HG02885 (cell line): ENCODE measurements around the gene EYA4.

Experiments used
- ATAC-seq: cut with Tn5 transposase; IDR thresholded peaks from one replicate; pipeline ENCODE4 v1.9.1; 2021; ENCODE audit warnings: mild to moderate bottlenecking; ENCODE audit not compliant: unreplicated experiment, poor library complexity

The EYA4 gene

DNA sequence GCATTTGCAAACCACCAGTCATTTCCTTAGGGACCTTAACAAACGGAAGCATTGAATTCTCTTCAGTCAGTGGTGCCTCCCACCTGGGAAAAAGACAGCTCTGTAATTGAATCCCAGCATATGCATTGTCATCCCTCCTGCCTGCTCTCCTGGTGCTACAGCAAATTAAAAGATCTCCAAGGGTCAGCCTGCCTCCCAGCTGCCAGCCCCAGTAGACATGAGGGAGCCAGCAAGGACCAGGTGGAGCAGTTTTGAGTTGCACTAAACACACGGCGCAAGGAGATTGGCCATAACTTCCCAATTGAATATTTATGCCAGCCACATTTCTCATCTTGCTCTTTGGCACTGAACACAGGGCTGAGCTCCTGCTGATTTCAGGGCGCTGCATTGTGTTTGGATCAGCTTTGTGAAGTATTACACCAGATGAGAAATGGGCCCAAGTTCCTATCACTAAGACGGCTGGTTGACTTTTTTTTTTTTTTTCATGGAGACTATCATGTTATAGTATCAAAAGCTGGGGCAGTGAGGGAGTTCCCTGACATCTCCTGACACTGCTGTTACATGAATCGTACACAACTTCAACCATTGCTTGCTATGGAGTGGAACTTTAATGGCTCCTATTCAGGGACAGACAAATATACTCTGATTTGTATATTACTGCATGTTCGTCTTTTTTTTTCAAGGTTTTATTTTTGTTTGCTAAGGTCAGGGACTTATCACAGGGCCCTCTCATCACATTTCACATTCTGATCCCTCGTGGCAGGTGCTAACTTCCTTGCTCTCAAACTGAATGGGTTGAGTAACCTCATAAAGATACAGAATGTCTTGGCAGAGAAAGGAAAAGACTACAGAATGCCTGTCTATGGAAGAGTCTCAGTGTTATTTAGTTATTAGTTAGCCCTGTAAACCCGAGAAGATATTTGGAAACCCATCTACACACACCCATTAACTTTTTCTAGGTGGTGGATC is 191.1 kb downstream of the EYA4 start:
- ATAC-seq = no peak

DNA sequence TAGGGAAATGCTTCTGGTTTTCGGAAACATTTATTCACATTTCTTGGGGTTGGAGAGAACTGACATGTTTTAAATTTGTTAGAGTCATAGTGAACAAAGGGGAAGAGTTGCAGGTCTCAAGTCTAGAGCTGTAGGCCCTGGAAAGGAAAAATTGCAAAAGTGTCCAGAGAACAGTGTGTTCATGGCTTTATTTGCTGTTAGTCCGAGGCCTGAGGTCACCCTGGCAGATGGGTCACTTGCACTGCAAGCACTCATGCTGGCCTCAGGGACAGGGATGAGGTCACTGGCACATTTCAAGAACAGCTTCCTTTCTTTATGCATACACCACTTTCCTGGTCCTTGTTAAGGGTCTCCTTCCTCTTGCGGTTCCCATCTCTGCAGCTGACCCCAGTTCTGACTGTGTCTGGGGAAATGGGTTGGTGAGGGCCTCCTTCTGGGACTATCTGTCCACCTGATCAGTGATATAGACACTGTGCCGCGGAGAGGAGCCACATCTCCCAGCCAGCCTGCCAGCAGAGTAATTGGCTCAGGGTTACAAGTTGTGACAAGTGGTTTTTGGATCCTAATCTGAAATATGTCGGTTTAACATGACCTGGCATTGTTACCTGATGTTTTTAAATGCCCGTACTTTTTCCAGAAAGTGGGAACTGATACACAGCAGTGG is 194.0 kb downstream of the EYA4 start:
- ATAC-seq = no peak

DNA sequence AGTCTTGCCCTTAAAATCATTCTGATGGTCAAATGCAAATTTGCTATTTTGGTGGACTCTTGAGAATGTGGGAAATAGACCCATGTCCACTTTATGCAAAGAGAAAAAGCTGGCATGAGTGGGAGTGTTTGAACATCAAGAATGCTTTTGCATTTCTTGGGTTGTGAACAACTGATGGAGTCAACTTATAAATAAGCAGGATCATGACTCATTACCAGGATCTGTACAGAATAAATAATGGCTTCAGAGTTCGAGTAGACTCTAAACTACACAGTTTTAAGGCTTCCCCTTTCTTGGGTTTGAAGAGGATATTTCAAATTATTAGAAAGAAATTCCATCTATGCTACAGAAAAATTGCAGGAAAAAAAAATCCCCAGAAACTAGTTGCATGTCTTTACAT is 195.5 kb downstream of the EYA4 start:
- ATAC-seq = no peak

DNA sequence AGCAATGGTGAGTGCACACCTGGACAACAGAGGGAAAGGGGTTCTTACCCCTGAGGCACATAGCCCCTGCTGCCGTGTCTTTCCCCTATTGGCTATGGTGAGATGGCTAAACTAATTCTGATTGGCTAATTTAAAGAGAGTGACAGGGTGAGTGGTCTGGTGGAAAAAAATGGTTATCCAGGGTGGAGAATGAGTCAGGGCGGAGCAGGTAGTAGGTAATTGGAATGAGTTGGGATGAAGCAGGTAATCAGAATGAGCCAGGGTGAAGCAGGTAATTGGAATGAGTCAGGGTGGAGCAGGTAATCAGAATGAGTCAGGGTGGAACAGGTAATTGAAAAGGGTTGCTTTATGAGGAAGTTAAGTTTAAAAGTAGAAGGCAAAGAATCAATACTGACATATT is 200.3 kb downstream of the EYA4 start:
- no peak for ATAC-seq

DNA sequence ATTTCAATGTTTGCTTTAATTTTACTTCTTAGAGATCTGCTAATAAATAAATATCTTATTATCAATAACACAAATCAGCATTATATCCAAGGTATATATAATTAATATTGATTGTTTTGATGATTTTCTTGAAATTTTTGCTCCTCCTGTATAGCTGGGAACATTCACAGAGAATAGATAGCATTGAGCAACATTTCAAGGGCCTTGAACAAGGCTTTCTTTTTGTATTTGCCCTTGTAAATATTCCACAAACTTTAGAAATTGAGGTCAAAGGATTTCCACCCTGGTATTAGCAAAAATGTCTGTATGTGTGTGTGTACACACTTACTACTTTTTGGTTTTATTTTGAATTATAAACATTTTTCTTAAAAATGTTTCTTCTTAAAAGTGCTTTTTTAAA is 205.6 kb downstream of the EYA4 start:
- no peak for ATAC-seq

DNA sequence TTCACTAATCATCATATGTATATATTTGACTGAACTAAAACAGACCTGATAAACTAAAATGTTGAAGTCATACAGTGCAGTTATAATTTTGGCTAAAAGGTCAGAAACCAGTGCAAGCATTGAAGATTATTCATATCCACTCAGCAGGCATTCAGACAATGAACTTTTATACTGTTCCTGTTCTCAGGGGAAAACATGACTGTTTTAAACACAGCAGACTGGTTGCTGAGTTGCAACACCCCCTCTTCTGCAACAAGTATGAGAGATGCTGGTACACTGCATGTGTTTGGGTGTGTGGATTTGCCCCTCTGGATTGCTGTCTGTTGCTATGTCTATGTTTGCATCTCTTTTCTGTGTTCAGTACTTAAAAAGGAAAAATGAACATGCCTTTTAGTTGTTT is 206.8 kb downstream of the EYA4 start:
- ATAC-seq = no peak

DNA sequence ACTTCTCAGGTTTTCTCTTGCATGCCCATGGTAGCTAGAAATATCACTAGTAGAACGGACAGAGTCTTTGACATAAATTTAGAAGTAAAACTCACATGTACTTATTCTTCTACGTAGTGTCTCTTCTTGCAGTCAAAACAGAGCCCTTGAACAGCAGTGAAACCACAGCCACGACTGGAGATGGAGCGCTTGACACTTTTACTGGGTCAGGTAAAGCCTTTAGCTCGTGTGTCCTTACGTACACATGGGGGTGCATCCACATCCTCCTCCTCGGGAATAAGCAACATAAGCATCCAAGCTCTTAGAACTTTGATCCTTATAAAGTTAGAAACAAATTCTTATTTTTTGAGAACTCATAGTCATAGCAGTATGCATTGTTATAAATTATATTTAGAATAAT is 215.3 kb downstream of the EYA4 start:
- no peak for ATAC-seq

DNA sequence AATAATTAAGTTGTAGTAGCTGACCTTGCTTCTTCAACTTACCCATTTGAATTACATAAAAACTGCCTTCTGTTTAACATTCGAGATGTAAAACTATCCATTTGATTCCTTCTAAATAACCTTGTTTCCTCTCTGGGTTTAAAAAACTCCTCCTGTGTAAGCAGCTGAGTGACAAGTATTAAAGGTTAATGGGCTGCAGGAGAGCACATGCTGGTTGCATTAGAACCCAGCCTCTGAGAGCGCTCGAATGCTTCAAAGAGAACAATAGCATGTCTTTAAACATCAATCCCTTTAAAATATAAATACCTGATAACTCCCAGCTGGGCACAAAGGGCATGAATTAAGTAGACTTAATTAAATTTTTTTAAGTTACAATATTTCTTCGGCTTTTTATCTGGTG is 215.8 kb downstream of the EYA4 start:
- no peak for ATAC-seq

DNA sequence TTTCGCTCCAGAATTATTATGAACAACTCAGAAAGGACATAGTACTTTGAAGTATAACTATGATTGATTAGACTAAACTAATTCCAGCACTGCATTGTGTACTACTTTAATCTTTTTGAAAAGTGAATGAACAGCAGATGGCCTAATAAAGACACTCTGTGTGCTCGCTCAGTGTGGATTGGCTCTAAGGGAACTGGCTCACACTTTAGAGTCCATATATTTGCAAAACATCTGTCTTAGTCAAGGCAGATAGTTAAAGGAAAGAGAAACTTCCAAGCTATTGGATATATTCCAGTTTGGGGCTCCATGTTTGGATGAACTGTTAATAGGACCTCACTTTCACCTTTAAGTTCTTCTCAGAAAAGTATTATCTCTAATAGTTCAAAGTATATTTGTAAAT is 218.9 kb downstream of the EYA4 start:
- no peak for ATAC-seq

DNA sequence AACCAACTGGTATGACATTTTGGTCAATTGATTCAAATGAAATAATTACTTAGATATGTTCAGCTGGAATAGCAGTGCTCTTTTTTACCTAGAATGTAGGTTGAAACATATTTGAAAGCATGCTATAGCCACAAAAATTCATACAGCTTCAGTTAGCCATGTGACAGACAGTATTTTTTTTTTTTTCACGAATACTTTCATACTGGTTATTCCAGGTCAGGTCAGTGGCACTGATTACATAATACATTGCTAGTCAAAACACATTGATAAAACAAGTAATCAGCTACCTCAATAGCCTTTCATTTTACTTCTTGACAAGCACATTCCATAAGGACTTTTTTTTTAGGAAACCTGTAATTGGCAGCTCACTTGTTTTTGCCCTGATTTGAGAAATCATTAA is 222.6 kb downstream of the EYA4 start:
- ATAC-seq = no peak

DNA sequence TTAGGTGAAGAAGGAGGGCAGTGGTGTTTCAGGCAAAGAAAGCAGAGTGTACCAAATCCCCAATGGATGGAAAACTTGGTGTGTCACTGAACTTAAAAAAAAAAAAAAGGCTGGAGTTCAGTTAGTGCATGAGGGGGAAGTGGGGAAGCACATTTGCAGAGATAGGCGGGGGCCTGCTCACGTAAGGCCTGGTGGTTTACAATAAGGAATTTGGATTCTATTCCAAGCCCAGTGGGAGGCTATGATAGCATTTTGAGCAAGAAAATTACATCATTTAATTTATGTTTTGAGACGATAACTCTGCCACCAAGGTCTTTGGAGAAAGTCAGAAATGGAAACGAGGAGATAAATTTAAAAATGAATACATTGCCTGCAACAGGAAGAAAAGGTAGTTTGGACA is 225.5 kb downstream of the EYA4 start:
- ATAC-seq = no peak

DNA sequence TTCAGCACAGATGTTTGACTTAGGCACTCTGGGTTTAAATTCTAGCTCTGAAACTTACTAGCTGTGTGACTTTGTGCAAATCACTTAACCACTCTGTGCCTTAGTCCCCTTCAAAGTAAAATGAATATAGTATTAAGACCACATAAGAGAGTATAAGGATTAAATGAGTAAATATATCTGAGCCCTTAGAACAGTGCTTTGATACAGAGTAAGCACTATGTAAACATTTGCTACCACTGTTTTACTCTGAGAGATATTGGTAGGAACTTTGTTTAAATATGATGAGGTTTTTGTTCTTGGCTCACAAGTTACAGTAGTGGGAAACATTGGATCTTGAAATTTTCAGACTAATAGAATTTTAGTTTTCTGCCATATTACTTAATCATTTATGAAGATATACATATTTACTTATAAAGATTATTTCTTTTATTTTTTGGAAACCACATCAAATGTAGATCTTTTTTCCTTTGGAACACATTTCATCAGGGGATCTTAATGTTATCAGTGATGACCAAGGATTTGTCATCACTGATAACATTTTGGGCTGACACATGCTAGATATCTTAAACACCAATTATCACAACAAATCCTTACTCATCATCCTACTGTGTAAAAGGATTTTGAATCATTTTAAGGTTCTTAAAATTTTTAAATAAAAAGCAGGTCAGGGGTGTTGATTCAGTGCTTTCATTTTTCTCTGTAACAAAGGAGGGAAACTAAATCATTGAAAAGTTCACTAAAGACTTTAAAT is 226.2 kb downstream of the EYA4 start:
- no peak for ATAC-seq

DNA sequence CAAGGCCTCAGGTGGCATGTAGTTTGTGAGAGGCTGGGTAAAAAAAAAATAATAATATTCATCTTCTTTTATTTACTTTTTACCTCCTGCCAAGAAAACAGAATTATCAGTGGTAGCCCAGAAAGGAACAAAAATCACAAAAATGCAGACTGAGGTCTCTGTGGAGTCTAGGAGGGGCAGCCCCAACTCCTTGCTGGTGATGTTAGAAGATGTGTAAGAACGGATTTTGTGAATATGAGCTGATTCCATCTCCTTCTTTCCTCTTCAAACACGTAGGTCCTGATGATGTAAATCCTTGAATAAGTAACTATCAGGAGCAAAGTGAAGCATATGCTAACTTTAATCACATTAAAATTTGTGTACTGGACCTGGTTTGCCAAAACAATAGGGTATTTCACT is 226.8 kb downstream of the EYA4 start:
- no peak for ATAC-seq

DNA sequence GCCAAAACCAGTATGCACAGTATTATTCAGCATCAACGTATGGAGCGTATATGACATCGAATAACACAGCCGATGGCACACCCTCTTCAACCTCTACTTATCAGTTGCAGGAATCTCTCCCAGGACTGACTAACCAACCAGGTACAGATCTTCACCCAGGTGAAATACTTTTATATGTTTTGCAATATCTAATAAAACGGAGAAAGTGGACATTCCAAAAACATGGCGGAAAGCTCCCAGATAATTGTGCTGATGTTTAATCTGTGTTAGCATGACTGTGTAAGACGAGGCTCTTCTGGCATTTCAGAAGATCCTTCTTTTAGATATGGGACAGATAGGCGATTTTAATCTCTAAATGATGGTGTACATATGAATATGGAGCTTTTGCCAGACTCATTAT is 227.4 kb downstream of the EYA4 start:
- ATAC-seq = no peak

DNA sequence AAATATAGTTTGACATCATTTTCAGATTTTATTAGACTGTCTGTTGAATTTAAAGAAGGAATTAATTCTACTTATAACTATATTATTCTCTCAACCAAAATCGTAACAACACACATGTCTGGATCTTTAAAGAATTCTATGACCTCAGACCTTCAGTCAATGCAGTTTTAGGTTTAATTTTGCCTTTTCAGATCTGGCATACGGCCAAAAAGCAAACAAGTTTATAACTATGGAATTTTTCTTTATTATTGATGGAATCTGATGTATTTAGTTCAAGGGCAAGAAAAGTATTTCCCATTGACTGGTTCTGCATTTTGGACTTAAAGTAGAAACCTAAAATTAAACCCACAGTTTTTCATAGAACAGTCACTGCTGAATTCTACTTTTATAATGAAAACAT is 233.4 kb downstream of the EYA4 start:
- ATAC-seq = no peak

DNA sequence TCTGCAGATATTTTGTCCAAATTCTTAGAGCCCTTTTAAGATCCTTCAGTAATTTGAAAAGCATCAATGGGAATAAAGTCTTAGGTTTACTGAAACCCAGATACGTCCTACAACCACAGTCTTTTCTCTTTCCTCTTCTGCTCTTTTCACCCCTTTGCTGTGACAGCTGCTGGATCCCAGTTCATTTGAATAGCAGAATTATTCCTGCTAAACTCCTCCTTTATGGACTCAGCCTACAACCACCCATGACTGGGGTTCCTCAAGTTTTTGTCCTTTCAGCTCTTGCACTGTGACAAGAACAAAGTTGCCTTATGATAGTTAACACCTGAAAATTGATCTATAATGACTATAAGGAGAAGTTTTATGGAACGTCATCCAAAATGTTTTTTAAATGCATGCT is 237.5 kb downstream of the EYA4 start:
- ATAC-seq = no peak

DNA sequence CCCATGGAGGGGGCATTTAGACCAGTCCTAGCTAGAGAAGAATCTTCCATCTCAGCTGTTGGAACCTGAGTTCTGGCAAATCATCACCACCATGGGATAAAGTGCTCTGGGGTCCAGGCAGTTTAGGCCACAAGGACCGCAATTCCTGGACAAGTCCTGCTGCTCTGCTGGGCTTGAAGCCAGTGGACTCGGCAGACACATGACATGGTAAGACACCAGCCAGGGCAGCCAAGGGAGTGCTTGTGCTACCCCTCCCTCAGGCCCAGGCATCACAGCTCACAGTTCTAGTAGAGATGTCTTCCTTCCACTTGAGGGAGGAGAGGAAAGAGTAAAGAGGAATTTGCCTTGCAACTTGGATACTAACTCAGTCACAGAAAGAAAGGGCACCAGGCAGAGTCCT is 246.0 kb downstream of the EYA4 start:
- no peak for ATAC-seq

DNA sequence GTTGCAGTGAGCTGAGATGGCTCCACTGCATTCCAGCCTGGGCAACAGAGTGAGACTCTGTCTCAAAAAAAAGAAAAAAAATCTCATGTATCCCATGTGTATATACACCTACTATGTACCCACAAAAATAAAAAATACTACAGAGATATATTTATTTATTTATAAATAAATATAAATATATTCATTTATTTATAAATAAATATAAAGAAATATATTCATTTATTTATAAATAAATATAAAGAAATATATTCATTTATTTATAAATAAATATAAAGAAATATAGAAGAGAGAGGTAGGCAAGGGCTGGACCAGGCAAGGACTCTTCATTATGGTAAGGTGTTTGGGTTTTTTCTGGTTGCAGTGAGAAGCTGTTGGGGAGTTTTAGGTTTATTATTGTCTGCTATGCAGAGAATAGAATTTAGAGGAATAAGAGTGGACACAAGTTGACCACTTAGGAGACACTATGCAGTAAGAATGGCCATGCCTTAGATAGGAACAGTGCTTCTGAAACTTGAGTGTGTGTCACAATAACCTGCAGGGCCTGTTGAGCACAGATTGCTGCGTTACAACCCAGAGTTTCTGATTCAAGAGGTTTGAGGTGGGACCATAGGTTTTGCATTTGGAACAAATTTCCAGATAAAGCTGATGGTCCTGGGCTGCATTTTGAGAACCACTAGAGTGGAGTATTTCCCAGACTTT is 254.2 kb downstream of the EYA4 start:
- no peak for ATAC-seq

DNA sequence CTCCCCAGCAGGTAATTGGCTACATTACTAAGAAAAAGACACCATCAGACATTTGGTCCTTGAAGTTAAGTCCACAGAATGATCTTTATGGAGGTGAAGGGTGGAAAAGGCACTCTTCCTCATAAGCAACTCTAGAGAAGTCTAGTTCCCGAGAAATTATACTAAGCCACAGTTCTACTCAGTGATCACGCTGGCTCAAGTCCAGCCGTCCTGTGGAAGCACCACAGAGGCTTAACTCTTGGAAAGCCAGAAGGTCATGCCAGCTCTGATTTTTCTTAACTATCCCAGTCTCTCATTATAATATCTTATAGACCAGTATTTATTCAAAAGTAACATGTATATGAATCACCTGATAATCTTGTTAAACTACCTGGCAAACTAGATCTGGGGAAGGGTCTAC is 258.5 kb downstream of the EYA4 start:
- ATAC-seq = no peak

DNA sequence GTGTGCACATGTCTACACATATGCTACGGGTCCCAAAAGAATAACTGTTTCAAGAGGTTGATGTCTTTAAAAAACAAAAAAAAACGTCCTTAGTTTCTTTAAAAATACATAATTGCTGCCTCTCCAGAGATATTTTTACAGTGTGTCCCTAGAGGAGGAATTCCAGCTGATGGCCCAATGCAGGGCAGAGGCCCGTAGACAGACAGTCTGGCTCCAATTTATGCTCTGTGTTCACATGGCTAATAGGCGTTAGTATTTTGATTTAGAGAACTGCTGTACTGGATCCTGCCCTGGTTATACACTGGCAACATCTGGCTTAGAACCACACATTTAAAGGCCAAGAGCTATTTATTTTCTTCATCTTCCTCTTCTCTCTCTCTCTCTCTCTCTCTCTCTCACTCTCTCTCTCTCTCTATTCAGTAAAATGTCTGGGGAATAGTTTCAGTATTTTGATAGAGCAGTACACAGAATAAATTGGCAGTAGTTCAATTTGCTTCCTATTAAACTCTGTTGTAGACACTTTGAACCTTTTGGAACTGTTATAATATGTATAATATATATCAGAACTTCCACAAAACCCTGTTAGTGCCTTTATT is 260.6 kb downstream of the EYA4 start:
- no peak for ATAC-seq
